Stimulated activated CD4-positive, alpha-beta T cell treated with anti-CD3 and anti-CD28 coated beads, Interleukin-1b, Interleukin-23, amount 100 ng/mL, for 4 hours (primary cell): ENCODE results near the gene PDZD2.
A peak's percentile ranks its signal among the peaks of the same experiment; 100 is the strongest.
"Not testable (repeated sequence)": the region's sequence is repeated elsewhere in the genome, so short reads cannot be mapped to it uniquely, and the experiment has no call there.

Source experiments
- DNase-seq, 2 donors: peaks; one replicate each; pipeline ENCODE4 v3.0.0-alpha.2; 2020; ENCODE audit warnings: low read depth in 2 of 2

Gene PDZD2

DNA sequence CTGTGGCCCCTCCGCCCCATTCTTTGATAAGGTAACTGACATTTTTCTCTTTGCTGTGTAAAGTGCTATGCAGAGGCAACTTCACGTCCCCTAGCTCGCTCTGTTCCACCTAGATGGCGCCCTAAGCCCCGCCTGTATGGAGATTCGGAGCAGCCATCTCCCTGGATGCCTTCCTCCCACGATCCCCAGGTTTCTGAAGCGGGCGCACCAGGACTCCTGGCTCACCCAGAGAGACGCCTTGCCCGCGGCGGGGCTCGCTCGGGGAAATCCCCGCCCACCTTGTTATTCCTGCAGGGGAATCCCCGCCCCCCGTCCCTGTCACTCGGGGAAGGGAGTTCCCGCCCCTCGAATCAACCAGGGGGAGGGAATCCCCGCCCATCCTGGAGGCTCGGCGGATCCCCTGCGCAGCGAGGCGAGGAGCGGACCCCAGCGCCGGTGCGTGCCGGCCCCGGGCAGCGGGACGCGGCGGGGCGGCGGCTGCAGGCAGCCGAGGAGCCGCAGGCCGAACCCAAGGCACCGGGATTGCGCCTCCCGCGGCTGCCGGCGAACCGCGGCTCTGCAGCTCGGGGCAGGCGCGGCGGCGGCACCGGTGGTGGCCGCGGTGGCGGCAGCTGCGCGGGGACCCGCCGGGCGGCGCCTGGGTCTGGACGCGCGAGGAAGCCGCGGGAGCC, at the start of gene PDZD2:
Gene PDZD2, plus strand, starts transcription at position 384 of the 671 bp plus-strand sequence.
- DNase-seq = peak; percentile 75 to 80

DNA sequence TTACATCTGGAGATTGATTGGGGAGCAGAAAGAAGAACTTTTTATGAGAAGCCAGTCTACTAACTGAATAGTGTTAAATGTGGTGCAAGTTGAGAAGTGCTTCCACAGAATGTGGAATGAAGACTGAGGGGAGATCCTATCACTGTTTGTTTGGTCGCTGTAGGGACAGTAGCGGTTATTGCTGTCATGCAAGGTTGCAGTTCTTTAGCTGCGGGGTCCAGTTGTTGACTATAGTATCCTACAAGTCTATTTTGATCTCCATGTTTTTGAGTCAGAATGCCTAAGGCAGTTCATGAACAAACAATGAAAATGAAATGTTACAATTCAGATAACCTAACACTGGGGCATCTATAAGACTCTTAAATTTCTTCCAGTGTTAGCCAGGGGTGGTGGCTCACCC, 45.3 kb upstream of the PDZD2 start:
- no peak for DNase-seq

DNA sequence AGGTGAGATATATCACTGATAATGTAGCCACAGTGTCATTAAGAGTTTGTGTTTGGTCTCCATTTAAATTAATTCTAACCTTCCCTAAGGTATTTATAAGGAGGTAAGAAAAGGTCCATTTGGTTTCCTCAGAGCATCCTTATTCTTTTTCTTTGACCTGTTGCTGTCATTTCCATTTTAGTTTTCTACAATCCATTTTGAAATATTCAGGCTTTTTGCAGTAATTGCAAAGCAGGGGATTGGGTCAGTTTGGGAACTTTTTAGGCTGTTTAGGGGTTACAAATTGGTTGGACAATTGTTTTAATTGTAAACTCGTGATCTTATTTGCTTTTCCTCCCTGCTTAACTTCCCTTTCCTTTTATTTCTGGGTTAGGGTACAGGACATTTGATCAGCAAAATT, 42.6 kb upstream of the PDZD2 start:
- DNase-seq = no peak

DNA sequence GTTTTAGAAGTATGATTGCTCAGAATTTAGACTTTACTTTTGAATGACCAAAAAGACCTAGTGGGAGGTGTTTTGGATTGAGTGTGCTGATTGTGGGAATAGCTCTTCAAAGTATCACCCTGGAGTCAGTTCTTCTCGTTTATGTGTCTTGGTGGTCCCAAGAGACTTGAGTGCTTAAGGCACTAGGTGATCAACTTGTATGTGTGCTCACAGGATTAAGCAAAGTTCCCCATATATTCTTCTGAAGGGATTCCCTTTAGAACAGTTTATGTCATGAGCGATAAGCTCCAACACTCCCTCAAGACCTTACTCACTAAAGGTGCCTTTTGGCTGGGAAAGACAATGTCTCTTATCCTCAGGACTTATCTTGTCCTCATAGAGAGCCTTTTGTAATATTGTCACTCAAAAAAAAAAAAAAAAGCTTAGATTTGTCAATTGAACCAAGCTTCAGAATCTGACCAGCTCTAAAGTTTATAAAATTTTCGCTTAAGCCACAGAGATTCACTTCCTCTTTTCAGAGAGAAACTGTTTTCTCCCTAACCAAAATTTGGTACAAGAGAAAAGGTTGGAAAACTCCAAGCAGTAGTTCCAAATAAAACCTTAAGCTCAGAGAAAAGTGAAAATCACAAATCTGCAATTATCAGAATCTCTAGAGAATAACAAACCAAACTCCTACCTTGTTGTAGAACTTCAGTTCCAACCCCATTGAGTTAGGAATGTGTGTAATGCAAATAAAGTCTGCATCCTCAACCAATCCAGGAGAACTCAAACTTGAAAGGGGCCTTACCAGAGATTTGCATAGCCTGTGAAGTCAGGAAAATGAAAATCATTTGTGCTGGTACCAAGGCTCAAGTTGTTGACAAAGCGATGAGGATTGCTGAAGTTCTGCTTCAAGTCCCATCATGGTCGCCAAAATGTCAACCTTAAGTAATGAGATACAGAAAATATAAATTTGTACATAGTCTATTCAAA, 40.0 kb upstream of the PDZD2 start:
- no peak for DNase-seq

DNA sequence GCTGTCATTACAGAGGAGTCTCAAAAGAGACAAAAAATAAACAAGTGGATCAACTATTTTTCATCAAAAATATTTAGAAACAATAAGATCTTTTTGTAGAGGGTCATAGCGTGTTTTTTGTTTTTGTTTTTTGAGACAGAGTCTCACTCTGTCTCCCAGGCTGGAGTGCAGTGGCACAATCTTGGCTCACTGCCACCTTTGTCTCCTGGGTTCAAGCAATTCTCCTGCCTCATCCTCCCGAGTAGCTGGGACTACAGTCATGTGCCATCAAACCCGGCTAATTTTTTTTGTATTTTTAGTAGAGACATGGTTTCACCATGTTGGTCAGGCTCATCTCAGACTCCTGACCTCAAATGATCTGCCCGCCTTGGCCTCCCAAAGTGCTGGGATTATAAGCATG, 36.6 kb upstream of the PDZD2 start:
- DNase-seq = not testable (repeated sequence)

DNA sequence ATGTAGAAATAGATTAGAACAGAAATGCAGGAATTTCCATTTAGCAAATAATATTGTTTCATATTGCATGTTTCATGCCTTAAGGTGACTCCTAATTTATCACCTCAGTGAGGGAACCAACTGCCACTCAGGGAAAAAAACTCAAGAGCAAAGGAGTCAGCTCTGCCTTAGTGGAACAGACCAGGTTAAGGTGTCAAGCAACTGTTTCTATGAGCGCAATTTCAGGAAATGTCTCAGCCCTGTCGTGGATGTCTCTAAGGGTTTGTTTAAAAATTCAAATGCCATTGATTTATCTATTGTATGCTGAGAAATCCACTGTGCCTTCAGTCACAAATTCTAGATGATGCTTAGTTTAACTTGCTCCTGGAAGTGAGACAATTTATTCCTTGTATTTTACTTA, 34.7 kb upstream of the PDZD2 start:
- DNase-seq = no peak

DNA sequence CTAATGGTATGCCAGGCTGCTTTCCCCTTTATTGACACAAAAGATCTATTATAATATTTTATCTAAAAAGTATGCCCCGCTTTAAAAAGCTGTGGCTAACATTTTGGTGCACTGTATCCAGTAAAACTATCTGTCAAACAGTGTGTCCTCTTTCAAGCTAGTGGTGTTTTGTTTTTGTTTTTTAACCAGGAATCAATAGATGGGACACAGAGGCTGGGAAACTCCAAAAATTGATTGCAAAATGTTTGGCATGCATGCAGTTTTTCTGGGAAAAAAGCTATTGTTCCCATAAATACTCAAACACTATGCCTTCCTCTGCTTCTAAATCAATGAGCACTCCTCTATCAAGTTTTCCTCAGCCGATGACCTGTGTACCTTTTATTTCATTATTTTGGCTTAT, 34.3 kb upstream of the PDZD2 start:
- DNase-seq = no peak

DNA sequence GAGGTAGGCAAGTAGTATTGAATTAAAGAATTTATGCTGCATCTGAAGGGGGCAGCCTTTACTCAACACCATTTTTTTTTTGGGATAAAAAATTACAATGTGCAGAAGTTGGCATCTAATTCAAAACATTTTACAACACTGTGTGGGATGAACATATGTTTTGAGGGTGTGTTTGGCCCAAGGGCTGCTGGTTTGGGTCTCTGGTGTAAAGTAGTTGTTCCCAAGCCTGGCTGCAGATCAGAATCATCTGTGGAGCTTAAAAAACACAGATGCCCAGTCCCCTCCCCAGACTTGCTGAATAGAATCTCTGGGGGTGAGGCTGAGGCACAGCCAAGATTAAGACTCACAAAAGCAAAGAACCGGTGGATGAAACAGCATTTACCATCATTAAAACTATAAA, 33.0 kb upstream of the PDZD2 start:
- no peak for DNase-seq

DNA sequence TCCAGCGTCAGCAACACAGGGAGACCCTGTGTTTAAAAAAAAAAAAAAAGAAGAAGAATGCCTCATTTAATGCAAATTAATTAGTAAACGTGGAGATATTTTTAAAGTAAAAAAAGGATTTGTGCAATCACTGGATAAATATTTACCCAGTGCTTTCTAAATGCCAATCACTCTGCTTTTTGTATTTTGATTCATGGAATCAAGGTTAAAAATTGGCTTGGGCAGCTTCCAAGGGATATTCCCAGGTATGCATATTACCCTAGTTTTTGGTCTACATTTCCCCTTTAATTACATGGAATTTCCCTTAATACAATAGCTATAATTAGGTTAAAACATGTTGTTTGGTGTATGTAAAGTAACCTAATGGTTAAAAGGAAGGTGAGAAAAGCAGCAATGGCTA, 31.4 kb upstream of the PDZD2 start:
- DNase-seq = no peak

DNA sequence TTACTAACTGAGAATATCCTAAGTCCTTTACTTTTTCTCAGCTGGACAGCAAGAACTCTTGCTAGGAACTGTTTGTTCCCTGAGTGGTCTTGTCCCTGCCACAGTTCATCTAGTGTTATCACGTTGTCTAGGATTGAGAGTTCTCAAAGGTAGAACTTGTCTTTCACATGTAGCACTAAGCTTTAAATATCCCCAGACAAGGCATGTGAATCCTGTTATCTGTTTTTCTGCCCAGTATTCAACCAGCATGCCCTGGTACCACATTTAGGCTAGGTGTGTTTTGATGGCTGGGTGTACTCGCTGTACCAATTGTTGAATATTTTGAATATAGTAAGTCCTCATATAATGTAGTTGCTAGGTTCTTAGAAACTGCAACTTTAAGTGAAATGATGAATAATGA, 27.9 kb upstream of the PDZD2 start:
- no peak for DNase-seq

DNA sequence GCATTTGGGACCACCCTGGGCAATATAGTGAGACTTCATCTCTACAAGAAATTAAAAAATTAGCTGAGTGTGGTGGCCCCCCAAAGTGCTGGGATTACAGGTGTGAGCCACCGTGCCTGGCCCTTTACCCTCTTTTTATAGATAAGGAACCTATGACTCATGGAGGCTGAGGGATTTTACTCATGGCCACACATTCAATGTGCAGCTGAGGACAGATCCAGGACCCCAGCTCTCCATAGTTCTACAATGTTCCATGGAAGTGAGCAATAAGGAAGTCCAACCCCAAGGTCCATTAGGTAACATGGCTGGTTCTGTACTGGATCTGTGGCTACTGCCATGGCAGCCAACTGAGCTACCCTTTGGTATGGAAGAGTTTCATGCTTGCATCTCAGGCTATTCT, 25.3 kb upstream of the PDZD2 start:
- no peak for DNase-seq

DNA sequence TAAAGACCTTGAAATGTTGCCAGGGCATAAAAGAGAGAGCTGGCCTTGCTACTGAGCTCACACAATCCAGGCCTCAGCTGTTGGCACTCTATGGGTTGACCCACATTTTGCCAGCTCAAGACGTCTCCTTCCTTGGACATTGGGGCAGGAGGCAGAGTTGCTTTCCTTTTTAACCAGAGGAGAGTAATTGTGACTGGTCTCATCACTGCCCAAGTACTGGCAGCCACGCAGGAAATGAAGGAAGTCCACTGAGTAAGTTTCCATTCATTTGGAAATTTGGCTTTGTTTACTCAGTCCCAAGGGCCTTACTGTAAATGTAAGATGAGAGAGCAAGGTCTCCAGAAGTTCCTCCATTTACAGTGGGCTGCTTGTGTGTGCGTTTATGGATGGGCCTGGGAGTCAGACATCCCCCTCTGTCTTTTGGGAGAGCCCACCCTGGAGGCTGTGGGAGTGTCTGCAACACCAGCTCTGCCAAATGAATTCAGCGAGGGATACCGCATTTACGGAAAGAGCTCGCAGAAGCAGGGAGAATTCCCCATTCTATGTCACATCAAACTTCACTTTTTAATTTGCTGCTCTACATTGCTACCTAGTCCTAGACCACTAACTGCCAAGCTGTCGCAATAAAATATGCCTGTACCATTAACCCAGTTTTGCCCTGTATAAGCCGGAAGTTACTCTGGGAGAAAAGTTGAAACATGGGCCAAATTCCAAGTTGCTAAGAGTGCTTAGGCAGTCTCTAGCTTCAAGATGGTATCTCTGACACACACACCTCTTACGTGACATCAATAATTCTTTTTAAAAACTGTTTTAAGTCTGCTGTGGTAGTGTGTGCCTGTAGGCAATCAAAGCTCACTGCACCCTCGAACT, 24.5 kb upstream of the PDZD2 start:
- DNase-seq = no peak

DNA sequence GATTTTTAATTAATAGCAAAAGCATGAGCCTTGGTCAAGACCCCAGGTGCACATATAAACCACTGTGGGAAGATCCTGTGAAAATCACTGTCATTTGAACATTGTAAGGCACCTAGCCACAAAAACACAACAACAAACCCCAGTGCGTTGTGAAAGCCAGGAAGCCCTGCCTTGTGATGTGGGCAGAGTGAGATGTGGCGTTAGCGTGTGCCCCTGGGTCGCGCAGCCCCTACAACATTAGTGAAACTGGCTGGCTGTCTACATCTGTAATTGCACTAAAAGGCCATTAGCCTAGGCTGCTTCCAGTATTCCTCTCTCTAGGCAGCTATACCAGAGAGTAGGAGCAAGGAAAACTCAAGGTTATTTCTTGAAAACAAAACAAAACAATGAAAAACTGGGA, 21.1 kb upstream of the PDZD2 start:
- no peak for DNase-seq

DNA sequence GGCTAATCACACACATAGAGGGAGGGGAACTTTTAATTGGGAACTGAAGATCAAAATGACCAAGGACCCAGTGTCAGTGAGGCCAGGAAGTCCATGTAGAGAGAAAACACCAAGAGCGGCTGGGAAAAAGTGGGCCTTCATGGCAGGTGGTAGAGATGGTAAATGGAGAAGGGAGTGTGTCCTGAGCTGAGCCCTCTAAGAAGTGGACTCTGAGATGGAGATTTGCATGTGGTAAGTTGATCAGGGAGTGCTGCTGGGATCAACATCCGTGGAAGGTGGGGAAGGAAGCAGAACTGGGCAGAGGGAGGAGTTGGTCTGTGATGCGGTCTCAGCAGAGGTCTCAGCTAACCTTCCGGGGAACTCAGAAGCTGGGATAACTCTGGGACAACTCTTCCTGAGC, 18.9 kb upstream of the PDZD2 start:
- no peak for DNase-seq

DNA sequence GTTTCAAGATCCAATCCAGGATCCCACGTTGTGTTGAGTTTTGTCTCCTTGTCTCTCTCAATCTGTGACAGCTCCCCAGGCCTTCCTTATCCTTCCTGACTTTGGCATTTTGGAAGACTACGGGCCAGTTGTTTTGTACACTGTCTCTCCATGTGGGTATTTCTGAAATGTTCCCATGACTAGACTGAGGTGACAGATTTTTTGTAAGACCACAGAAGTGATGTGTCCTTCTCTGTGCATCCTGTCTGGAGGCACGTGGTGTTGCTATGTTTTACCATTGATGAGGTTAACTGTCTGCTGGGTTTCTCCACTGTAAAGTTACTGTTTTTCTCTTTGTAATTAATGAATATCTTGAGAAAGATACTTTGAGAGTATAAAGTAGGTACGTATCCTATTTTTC, 15.7 kb upstream of the PDZD2 start:
- no peak for DNase-seq

DNA sequence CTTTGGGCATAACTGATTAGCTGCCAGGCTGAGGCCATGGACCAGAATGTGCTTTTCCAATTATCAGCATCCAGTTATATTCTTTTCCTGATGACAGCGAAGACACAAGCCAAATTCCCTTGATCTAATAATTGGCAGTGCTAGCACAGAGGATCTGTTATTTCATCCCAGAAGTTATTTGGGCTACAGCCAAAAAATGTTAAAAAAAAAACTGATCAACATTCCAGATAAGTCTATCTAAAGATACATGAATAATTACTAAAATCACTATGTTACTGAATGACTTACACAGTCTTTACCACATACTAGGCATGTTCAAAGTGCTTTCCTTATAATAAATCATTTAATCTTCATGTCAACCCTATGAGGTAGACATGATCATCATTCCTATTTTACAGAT, 13.5 kb upstream of the PDZD2 start:
- DNase-seq = no peak

DNA sequence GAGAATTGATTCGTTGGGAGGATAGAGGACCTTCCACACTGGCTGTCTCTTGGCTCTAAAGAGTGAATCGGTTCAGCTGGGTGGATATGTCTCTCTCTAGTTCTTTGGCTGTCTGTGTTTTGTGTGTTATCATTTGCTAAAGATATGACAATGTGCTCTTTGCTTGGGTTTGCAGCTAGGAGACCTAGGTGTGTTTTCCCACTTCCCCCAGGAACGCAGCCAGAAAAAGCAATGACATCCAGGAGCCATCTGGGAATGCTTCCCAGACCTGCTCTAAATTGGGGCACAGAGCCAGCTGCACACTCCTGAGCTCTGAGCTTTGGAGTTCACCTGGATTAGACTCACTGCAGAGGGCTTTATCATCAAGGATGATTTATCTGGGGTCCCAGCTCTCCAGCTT, 12.8 kb upstream of the PDZD2 start:
- no peak for DNase-seq

DNA sequence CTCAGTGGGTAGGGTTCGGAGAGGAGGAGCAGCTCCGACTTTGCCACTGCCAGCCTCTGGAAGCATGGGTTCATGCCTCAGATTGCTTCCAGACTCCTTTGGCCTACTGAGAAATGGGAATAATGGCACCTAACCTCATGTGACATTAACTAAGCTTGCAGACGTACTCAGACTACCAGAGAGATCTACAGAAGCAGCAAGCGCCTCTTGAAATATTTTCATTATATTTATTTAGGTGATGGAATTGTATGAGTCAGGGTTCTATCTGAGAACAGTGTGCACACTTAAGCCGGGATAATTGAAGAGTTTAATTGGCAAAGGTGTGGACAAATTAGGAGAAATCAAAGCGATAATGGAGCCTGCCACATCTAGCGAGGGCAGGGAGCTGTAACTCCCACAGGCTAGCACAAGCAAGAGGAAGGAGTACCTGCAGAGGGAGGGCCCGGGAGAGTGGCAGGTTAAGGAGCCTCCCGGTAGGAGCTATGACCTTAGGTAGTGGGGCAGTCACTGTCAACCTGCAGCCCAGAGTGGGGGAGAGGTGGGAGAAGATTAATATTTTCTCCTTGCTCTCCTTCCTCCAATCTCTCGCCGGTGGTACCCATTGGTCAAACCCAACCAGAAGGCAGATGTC, 12.2 kb upstream of the PDZD2 start:
- DNase-seq = no peak

DNA sequence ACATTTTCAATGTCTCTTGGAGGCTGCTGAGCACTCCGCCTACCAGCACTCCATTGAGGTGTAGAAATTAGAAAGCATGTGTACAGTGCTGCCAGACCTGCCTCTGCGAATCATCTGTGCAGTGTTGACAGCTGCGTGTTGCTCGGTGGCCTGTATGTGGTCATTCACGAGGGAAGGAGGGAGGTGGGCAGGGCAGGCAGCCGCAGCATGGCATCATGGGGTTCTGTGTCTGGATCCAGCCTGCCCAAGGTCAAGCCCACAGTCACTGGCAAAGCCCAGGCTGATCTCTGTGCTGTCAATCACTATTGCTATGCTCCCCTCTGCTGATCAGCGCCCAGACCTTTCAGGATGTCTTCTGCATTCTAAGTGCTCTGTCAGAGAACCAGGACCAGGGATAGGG, 8.0 kb upstream of the PDZD2 start:
- no peak for DNase-seq

DNA sequence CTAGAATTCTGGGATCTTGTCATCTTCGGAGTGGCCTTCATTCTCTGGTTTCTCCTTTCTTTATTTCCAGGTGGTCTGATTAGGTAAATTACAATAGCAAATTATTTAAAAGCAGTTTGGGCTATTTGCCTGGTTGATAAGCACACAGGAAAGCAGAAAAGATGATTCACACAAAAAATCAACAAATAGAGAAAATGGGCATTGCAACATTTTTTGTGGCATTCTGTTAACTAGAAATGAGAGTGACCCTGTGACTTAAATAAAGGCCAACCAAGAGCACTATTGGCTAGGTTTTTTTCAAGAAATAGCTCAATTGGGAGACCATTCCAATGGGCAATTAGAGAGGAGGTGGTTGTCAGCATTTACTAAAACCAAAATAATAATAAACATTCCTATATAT, 6.5 kb upstream of the PDZD2 start:
- no peak for DNase-seq

DNA sequence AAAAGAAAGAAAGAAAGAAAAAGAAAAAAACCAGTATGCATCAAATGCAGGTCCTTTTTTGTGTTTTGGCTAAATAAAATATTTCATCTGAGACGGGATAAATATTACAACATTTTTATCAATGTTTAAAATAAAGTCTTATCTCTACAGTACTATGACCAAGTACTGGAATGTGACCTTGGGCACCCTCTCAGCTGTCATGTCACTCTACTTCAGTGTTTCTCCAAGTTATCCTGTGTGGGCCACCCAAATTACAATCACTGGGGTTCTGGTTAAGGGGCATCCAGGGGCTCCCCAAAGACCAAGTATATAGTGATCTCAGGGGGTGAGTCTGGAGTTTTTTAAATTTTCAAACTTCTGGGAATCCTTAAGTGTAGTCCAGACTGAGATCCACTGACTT, 3.5 kb upstream of the PDZD2 start:
- DNase-seq = no peak

DNA sequence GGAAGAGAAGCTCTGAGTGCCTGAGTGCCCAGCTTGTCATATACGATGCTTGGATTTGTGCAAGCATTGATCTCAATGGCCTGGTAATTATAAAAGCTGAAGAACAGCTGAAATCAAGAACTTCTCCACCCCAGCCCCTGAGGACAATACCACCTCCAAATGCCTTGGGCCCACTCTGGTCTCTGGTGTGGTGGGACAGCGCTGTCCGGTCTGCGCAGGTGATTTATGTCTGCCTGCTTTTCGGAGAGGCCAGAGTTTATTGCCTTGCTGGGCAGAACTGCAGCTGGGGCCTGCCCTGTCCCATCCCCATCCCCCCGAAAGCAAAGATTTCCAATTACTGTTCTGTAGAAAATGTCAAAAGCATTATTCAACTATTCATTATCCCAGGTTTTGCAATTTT, 1.1 kb upstream of the PDZD2 start:
- no peak for DNase-seq
